KBM-7 (cell line): ENCODE data around the gene AANAT.
A peak's percentile ranks its signal among the peaks of the same experiment; 100 is the strongest.

ENCODE experiments used
- DNase-seq: peaks from one replicate; pipeline ENCODE4 v3.0.0-alpha.2; 2015
- in situ Hi-C: fragments of 300-500 bp; cut with MboI; formaldehyde crosslinking; loops from 2 replicates; pipeline ENCODE4 v1.14.3; 2020; ENCODE audit warnings: low sequenced_read_pairs, low pct_unique_long_range_greater_than_20kb, mixed read lengths

The AANAT gene

GRCh38 chr17:76440751-76441362 lies 26.5 kb upstream of the AANAT start:
- no peak for DNase-seq
- in situ Hi-C loops = no loop called here

- in situ Hi-C loops = no loop called here
- DNase-seq = no peak
Measured at GRCh38 chr17:76441686-76442340, 25.6 kb upstream of the AANAT start.

- in situ Hi-C loops = no loop called here
- DNase-seq = no peak
Measured at GRCh38 chr17:76442341-76443338, 24.8 kb upstream of the AANAT start.

- DNase-seq = no peak
- in situ Hi-C loops = no loop called here
Measured at GRCh38 chr17:76444518-76445311, 22.7 kb upstream of the AANAT start.

- no peak for DNase-seq
- in situ Hi-C loops = no loop called here
Measured at GRCh38 chr17:76445697-76446448, 21.5 kb upstream of the AANAT start.

- no peak for DNase-seq
- in situ Hi-C loops = no loop called here
Measured at GRCh38 chr17:76446449-76447231, 20.8 kb upstream of the AANAT start.

- DNase-seq = no peak
- in situ Hi-C loops = no loop called here
Measured at GRCh38 chr17:76447931-76448652, 19.3 kb upstream of the AANAT start.

GRCh38 chr17:76449126-76449525 lies 18.3 kb upstream of the AANAT start:
- DNase-seq = no peak
- in situ Hi-C loops = no loop called here

- DNase-seq = no peak
- in situ Hi-C loops = no loop called here
Measured at GRCh38 chr17:76451506-76451905, 15.9 kb upstream of the AANAT start.

- in situ Hi-C loops = no loop called here
- DNase-seq = peak; percentile 13
Measured at GRCh38 chr17:76452127-76452659, 15.2 kb upstream of the AANAT start.

GRCh38 chr17:76452660-76453430 lies 14.6 kb upstream of the AANAT start, which contains the start of gene UBE2O:
TSS of gene UBE2O (minus strand) at chr17:76453152. CDS start at chr17:76453141, 11 bp downstream.
- in situ Hi-C loops = no loop called here

GRCh38 chr17:76453431-76453743 lies 14.0 kb upstream of the AANAT start:
- no peak for DNase-seq
- in situ Hi-C loops = no loop called here

More at GRCh38 chr17:76452660-76453430, 14.6 kb upstream of the AANAT start, which contains the start of gene UBE2O:
- peak; percentile 91 for DNase-seq

- peak; percentile 40 for DNase-seq
- in situ Hi-C loops = no loop called here
Measured at GRCh38 chr17:76458580-76459490, 8.6 kb upstream of the AANAT start.

GRCh38 chr17:76459674-76460073 lies 7.7 kb upstream of the AANAT start:
- in situ Hi-C loops = no loop called here

More at GRCh38 chr17:76459674-76460073, 7.7 kb upstream of the AANAT start:
- no peak for DNase-seq
